AG04449 (cell line): ENCODE measurements around the gene CREBZF.
"Not testable (repeated sequence)": the region's sequence is repeated elsewhere in the genome, so short reads cannot be mapped to it uniquely, and the experiment has no call there.

Experiments used
- CTCF ChIA-PET: fragments of 350-600 bp; formaldehyde crosslinking; extraction: SDS; loops from one replicate; lab custom pipeline; 2021; ENCODE audit warnings: antibody characterized with exemption; lab: Yijun Ruan, JAX
- POLR2A ChIA-PET: fragments of 400-600, 350-600 bp; formaldehyde crosslinking; extraction: SDS; loops from one replicate; lab custom pipeline; 2020; ENCODE audit warnings: antibody characterized with exemption, inconsistent platforms; lab: Yijun Ruan, JAX
- DNase-seq: peaks from one replicate; pipeline ENCODE4 v3.0.0-alpha.2; 2010; ENCODE audit warnings: low read depth, low spot score
- H3K4me3 ChIP-seq: 2 replicates; pipeline ENCODE4 v1.5.1; 2011; ENCODE audit warnings: low read depth, mild to moderate bottlenecking, control low read depth, low read length
- TF ChIP-seq, protein P1 (sequence below): IDR thresholded peaks from one replicate; pipeline ENCODE4 v1.5.1; 2011; ENCODE audit warnings: mild to moderate bottlenecking, moderate library complexity, low read length, control low read depth, inconsistent platforms; ENCODE audit not compliant: insufficient read depth; ENCODE audit errors: missing control alignments

CREBZF gene

DNA sequence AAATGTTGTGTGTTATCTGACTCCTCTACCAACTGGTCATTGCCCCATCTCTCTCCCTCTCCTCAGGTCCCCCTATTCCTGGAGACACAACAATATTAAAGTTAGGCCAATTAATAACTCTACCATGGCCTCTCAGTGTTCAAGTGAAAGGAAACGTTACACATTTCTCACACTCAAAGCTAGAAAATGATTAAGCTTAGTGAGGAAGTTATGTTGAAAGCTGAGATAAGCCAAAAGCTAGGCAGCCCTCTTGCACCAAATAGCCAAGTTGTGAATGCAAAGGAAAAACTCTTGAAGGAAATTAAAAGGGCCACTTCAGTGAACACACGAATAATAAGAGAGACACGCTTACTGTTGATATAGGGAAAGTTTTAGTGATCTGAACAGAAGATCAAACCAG, 44.7 kb downstream of the CREBZF start:
- ChIA-PET POLR2A (no interaction called here), CTCF (interaction anchor here (0.6 kb wide), 1 partner anchor 1285 kb away, joined by 3 read pairs; no protein-coding TSS in a partner anchor)
- DNase-seq: no peak

DNA sequence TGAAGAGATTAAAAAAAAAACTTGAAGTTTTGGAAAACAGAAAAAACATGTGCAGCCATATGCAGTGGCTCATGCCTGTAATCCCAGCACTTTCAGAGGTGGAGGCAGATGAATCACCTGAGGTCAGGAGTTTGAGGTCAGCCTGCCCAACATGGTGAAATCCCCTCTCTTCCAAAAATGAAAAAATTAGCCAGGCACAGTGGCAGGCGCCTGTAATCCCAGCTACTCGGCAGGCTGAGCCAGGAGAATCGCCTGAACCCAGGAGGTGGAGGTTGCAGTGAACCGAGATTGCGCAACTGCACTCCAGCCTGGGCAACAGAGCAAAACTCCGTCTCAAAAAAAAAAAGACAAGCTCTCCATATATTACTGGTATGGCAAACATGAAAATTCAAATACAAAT, 45.4 kb downstream of the CREBZF start:
- no peak for DNase-seq
- ChIA-PET CTCF (no interaction called here), POLR2A (no interaction called here)
- H3K4me3 ChIP-seq: no peak overlapping the region
- TF ChIP-seq, protein P1, sequence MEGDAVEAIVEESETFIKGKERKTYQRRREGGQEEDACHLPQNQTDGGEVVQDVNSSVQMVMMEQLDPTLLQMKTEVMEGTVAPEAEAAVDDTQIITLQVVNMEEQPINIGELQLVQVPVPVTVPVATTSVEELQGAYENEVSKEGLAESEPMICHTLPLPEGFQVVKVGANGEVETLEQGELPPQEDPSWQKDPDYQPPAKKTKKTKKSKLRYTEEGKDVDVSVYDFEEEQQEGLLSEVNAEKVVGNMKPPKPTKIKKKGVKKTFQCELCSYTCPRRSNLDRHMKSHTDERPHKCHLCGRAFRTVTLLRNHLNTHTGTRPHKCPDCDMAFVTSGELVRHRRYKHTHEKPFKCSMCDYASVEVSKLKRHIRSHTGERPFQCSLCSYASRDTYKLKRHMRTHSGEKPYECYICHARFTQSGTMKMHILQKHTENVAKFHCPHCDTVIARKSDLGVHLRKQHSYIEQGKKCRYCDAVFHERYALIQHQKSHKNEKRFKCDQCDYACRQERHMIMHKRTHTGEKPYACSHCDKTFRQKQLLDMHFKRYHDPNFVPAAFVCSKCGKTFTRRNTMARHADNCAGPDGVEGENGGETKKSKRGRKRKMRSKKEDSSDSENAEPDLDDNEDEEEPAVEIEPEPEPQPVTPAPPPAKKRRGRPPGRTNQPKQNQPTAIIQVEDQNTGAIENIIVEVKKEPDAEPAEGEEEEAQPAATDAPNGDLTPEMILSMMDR: no peak

More for the DNA sequence above, 44.7 kb downstream of the CREBZF start:
- TF ChIP-seq, protein P1: no peak
- no peak overlapping the region for H3K4me3 ChIP-seq

DNA sequence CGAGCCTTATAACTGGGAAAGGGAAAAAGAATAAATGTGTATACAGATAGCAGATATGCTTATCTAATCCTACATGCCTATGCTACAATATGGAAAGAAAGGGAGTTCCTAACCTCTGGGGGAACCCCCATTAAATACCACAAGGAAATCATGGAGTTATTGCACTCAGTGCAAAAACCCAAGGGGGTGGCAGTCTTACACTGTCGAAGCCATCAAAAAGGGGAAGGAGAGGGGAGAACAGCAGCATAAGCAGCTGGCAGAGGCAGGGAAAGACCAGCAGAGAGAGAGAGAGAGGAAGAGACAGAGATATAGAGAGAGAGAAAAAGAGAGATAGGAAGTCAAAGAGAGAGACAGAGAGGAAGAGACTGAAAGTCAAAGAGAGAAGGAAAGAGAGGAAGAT, 53.3 kb downstream of the CREBZF start:
- DNase-seq, H3K4me3 ChIP-seq, CTCF ChIA-PET, POLR2A ChIA-PET: not testable (repeated sequence)
